PC-3 (cell line): ENCODE measurements around the gene TP53RK. TPM values are rescaled to one million over a fixed set of nuclear protein-coding genes. Genes with fewer than 3 reads are reported as not detected.

Source experiments
- ATAC-seq: fragments of 200-7000 bp; cut with Tn5 transposase; 2 replicates; pipeline ENCODE4 v1.9.1; 2020; ENCODE audit warnings: mild to moderate bottlenecking, moderate library complexity
- BruUV-seq: library from RNA; stranded (reverse); fragments of 400-500 nt; replicated peaks from 2 replicates; lab custom pipeline; 2021; lab: Mats Ljungman, UMichigan
- CTCF ChIA-PET: fragments of 300-600 bp; sonication (Branson Sonifier 250); formaldehyde crosslinking; loops from one replicate; lab custom pipeline; 2022; ENCODE audit warnings: antibody characterized with exemption; lab: Charles Lee
- POLR2A ChIA-PET: fragments of 300-600 bp; sonication (Branson Sonifier 250); formaldehyde crosslinking; loops from one replicate; lab custom pipeline; 2022; ENCODE audit warnings: antibody characterized with exemption; ENCODE audit not compliant: unreplicated experiment; lab: Charles Lee
- DNase-seq: peaks from one replicate; pipeline ENCODE4 v3.0.0-alpha.2; 2015
- H2AFZ ChIP-seq: fragments of 300-600 bp; sonication (generic); 2 replicates; pipeline ENCODE4 v1.6.0; 2016; ENCODE audit warnings: antibody characterized with exemption, low read length
- H3F3A ChIP-seq: fragments of 300-600 bp; sonication (generic); one replicate; pipeline ENCODE4 v1.6.0; 2017; ENCODE audit warnings: antibody characterized with exemption, low read length, control low read depth, mild to moderate bottlenecking; ENCODE audit not compliant: unreplicated experiment
- H3K27ac ChIP-seq: fragments of 300-600 bp; sonication (generic); 2 replicates; pipeline ENCODE4 v1.5.1; 2016; ENCODE audit warnings: mild to moderate bottlenecking, low read length
- H3K27me3 ChIP-seq: fragments of 300-600 bp; sonication (generic); 2 replicates; pipeline ENCODE4 v1.6.1; 2016; ENCODE audit warnings: low read length, mixed read lengths
- H3K36me3 ChIP-seq: fragments of 300-600 bp; sonication (generic); 2 replicates; pipeline ENCODE4 v1.6.1; 2016; ENCODE audit warnings: low read depth, mixed run types, low read length, mixed read lengths
- H3K4me1 ChIP-seq: fragments of 300-600 bp; sonication (generic); 2 replicates; pipeline ENCODE4 v1.5.1; 2016; ENCODE audit warnings: low read length; ENCODE audit not compliant: insufficient read depth
- H3K4me2 ChIP-seq: fragments of 300-600 bp; sonication (generic); 2 replicates; pipeline ENCODE4 v1.6.0; 2016; ENCODE audit warnings: low read length
- H3K4me3 ChIP-seq: fragments of 300-600 bp; sonication (generic); 2 replicates; pipeline ENCODE4 v1.5.1; 2016; ENCODE audit warnings: mild to moderate bottlenecking, low read length, mixed read lengths
- H3K79me2 ChIP-seq: fragments of 300-600 bp; sonication (generic); 2 replicates; pipeline ENCODE4 v1.6.1; 2017; ENCODE audit warnings: low read length, mixed read lengths
- H3K9ac ChIP-seq: fragments of 300-600 bp; sonication (generic); 2 replicates; pipeline ENCODE4 v1.6.0; 2016; ENCODE audit warnings: mild to moderate bottlenecking, low read length
- H3K9me2 ChIP-seq: fragments of 300-600 bp; sonication (generic); replicated peaks from 2 replicates; pipeline ENCODE4 v1.6.1; 2016; ENCODE audit warnings: mixed run types, low read length, mixed read lengths
- H3K9me3 ChIP-seq: fragments of 300-600 bp; sonication (generic); 2 replicates; pipeline ENCODE4 v1.6.1; 2016; ENCODE audit warnings: low read length, mixed read lengths
- H4K20me1 ChIP-seq: fragments of 300-600 bp; sonication (generic); 2 replicates; pipeline ENCODE4 v1.6.1; 2016; ENCODE audit warnings: low read length, mixed read lengths
- EZH2 ChIP-seq: fragments of 300-600 bp; sonication (generic); IDR thresholded peaks from one replicate; pipeline ENCODE4 v1.6.1; 2017; ENCODE audit warnings: antibody characterized with exemption, mild to moderate bottlenecking, low read length; ENCODE audit not compliant: unreplicated experiment
- EZH2phosphoT487 ChIP-seq: fragments of 300-600 bp; sonication (generic); IDR thresholded peaks from 2 replicates; pipeline ENCODE4 v1.6.1; 2018; ENCODE audit warnings: mild to moderate bottlenecking, antibody characterized with exemption, low read length, borderline replicate concordance
- intact Hi-C: fragments of 100-400 bp; cut with micrococcal nuclease; formaldehyde crosslinking; loops from 2 replicates; pipeline ENCODE4 v1.9.0; 2023
- total RNA-seq: library from RNA; depleted of rRNA; stranded (reverse); fragments of >200 nt; gene quantifications from 2 replicates; pipeline ENCODE4 v1.2.3, GENCODE V29; 2014
- TF ChIP-seq, protein P1 (sequence below): fragments of 300-600 bp; sonication (generic); conservative IDR thresholded peaks from 2 replicates; pipeline ENCODE4 v1.5.1; 2017; ENCODE audit warnings: antibody characterized with exemption, low read depth, mild to moderate bottlenecking, low read length

The TP53RK gene
- total RNA-seq, 1 experiment from 2014 or later, result 41.4 TPM

DNA sequence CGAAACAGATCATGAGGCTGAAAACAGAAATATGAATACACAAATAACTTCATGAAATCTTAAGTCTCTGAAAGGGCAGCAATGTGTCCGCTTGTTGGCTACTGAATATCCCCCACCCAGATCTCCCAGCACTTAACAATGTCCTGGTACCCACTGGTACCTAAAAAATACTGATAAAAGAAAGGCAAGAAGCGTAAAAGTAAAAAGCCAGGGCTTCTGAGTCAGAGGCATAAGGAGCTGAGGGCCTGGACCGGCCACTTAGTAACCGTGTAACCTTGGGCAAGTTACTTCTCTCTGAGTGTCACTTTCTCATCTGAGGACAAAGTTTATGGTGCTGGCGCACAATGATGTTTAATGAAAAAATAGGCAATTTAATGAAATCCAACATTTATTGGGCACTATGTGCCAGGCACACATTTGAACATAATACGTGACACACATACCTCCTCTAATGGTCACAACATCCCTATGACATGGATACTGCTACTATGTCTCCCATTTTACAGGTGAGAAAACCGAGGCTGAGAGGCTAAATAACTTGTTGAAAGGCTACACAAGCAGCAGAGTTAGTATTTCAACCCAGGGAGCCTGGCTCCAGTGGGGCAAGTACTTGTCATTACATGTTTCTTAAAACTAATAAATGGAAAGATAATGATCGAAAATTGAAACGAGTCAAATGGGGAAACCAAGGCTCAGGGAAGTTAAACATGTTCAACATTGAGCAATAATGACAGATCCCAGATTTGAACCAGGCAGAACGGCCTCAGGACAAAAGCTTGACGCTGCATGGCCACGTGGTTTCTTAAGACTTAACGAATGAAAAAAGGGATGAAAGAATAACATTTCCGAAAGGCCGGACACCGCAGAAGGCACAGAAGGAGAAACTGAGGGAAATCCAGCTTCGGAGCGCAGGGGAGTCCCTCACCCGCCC, 828 bp downstream of the TP53RK start:
- H3K9me2 ChIP-seq, result no peaks in the 10 kb centered on the region
- H3K9ac ChIP-seq, result peak overlapping the region; percentile 94
- H3K36me3 ChIP-seq, result peaks cover 18% of the 10 kb centered on the region
- H3K9me3 ChIP-seq, result no peaks in the 10 kb centered on the region
- H3K4me3 ChIP-seq, result peak overlapping the region; percentile 89
- no peak for TF ChIP-seq EZH2
- TF ChIP-seq, protein P1, sequence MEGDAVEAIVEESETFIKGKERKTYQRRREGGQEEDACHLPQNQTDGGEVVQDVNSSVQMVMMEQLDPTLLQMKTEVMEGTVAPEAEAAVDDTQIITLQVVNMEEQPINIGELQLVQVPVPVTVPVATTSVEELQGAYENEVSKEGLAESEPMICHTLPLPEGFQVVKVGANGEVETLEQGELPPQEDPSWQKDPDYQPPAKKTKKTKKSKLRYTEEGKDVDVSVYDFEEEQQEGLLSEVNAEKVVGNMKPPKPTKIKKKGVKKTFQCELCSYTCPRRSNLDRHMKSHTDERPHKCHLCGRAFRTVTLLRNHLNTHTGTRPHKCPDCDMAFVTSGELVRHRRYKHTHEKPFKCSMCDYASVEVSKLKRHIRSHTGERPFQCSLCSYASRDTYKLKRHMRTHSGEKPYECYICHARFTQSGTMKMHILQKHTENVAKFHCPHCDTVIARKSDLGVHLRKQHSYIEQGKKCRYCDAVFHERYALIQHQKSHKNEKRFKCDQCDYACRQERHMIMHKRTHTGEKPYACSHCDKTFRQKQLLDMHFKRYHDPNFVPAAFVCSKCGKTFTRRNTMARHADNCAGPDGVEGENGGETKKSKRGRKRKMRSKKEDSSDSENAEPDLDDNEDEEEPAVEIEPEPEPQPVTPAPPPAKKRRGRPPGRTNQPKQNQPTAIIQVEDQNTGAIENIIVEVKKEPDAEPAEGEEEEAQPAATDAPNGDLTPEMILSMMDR, result no peak
- TF ChIP-seq EZH2phosphoT487, result no peak
- H3K4me1 ChIP-seq, result peaks cover 18% of the 10 kb centered on the region
- ATAC-seq (no peak), DNase-seq (peak; percentile 34)
- BruUV-seq, result TSS peak; percentile 37
- H3K4me2 ChIP-seq, result peak overlapping the region; percentile 90
- ChIA-PET CTCF (no interaction called here), POLR2A (interaction anchor here (0.6 to 0.7 kb wide), 3 partner anchors 109 to 1237 kb away, joined by 3 to 5 read pairs (median 3); no protein-coding TSS in a partner anchor)
- peaks cover 21% of the 10 kb centered on the region for H4K20me1 ChIP-seq
- H3F3A ChIP-seq, result no peaks in the 10 kb centered on the region
- intact Hi-C loops, result no loop called here
- no peaks in the 10 kb centered on the region for H3K27me3 ChIP-seq
- peak overlapping the region; percentile 77 for H2AFZ ChIP-seq
- H3K79me2 ChIP-seq, result peaks cover 46% of the 10 kb centered on the region
- peak overlapping the region; percentile 77 for H3K27ac ChIP-seq

DNA sequence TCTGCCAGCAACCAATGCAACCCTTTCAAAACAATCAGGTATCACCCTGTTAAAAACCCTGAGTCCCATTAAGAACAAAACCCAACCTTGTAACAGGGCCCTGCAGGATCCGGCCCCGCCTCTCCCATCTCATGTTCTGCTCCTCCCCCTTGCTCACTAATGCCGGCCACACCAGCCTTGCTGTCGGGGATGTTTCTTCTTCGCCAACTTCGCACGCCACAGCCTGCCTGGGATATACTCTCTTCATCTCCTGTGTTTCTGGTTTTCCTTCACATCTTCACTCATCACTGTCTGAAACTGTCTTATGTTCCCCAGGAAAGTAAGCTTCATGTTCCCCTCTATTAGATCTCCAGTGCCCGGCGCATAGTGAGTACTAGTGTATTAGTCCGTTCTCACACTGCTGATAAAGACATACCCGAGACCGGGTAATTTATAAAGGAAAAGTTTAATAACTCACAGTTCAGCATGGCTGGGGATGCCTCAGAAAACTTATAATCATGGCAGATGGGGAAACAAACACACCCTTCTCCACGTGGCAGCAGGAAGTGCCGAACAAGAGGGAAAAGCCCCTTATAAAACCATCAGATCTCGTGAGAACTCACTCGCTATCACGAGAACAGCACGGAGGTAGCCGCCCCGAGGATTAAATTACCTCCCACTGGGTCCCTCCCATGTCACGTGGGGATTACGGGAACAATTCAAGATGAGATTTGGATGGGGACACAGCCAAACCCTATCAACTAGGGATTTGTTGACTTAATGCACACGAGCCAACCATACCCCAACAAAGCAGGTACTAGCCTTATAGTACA, 5.1 kb downstream of the TP53RK start:
- ATAC-seq, result peak; percentile 60
- no peak for TF ChIP-seq EZH2
- TF ChIP-seq, protein P1, result no peak
- Histone ChIP-seq H3K9ac (no peak overlapping the region), H3F3A (no peaks in the 10 kb centered on the region), H3K4me3 (0 out of 2 replicates have a peak overlapping the region, but pooled peaks have one; percentile 23), H2AFZ (no peak overlapping the region), H3K27ac (no peak overlapping the region), H3K79me2 (peaks cover 46% of the 10 kb centered on the region), H4K20me1 (peaks cover 21% of the 10 kb centered on the region), H3K4me1 (peaks cover 13% of the 10 kb centered on the region; the same call in 1 of the 2 replicates), H3K9me3 (no peaks in the 10 kb centered on the region), H3K36me3 (peaks cover 18% of the 10 kb centered on the region), H3K9me2 (no peaks in the 10 kb centered on the region), H3K4me2 (peak overlapping the region; percentile 7; the same call in 1 of the 2 replicates), H3K27me3 (no peaks in the 10 kb centered on the region)
- no peak for DNase-seq
- POLR2A ChIA-PET, result interaction anchor here (0.7 kb wide), 1 partner anchor 88 kb away, joined by 3 read pairs; no protein-coding TSS in a partner anchor
- BruUV-seq, result no TSS peak
- intact Hi-C loops, result no loop called here
- CTCF ChIA-PET, result no interaction called here
